HG02763 (cell line): ENCODE results near the gene FANCI.

Source experiments
- ATAC-seq: cut with Tn5 transposase; IDR thresholded peaks from one replicate; pipeline ENCODE4 v1.9.1; 2021; ENCODE audit warnings: mild to moderate bottlenecking, moderate library complexity; ENCODE audit not compliant: unreplicated experiment

Gene FANCI

GRCh38 chr15:89243691-89244573 lies at the start of gene FANCI:
Gene FANCI, plus strand, starts transcription at chr15:89243979. Its CDS starts 3,669 bp downstream, at chr15:89247648.
- ATAC-seq: peak; percentile 87

- no peak for ATAC-seq
Observed at GRCh38 chr15:89194608-89195007, 49.2 kb upstream of the FANCI start.

- no peak for ATAC-seq
Observed at GRCh38 chr15:89195836-89196235, 47.9 kb upstream of the FANCI start.

GRCh38 chr15:89196241-89196640 lies 47.5 kb upstream of the FANCI start:
- ATAC-seq: no peak

- no peak for ATAC-seq
Observed at GRCh38 chr15:89196994-89197393, 46.8 kb upstream of the FANCI start.

- no peak for ATAC-seq
Observed at GRCh38 chr15:89197503-89197971, 46.2 kb upstream of the FANCI start.

- ATAC-seq: no peak
Observed at GRCh38 chr15:89198196-89198595, 45.6 kb upstream of the FANCI start.

GRCh38 chr15:89198934-89199333 lies 44.8 kb upstream of the FANCI start:
- no peak for ATAC-seq

GRCh38 chr15:89199746-89200145 lies 44.0 kb upstream of the FANCI start:
- no peak for ATAC-seq

GRCh38 chr15:89200182-89200581 lies 43.6 kb upstream of the FANCI start:
- no peak for ATAC-seq

GRCh38 chr15:89201465-89202005 lies 42.2 kb upstream of the FANCI start:
- no peak for ATAC-seq

- no peak for ATAC-seq
Observed at GRCh38 chr15:89203705-89204273, 40.0 kb upstream of the FANCI start.

GRCh38 chr15:89205991-89206585 lies 37.7 kb upstream of the FANCI start:
- no peak for ATAC-seq

GRCh38 chr15:89206908-89207331 lies 36.9 kb upstream of the FANCI start:
- ATAC-seq: peak; percentile 78

GRCh38 chr15:89208256-89208655 lies 35.5 kb upstream of the FANCI start:
- ATAC-seq: no peak

- ATAC-seq: no peak
Observed at GRCh38 chr15:89209057-89209456, 34.7 kb upstream of the FANCI start.

GRCh38 chr15:89211678-89212170 lies 32.1 kb upstream of the FANCI start:
- ATAC-seq: no peak

- ATAC-seq: no peak
Observed at GRCh38 chr15:89215627-89216026, 28.2 kb upstream of the FANCI start.

GRCh38 chr15:89217031-89217430 lies 26.7 kb upstream of the FANCI start:
- ATAC-seq: no peak

GRCh38 chr15:89217686-89218376 lies 25.9 kb upstream of the FANCI start:
- no peak for ATAC-seq

GRCh38 chr15:89218531-89218930 lies 25.2 kb upstream of the FANCI start:
- no peak for ATAC-seq
